MM.1S (cell line): Measurements from ENCODE around the gene SP140L.

Source experiments
- EZH2 ChIP-seq: fragments of 300-600 bp; sonication (generic); optimal IDR thresholded peaks from 2 replicates; pipeline ENCODE3; 2017; ENCODE audit warnings: low read depth, mild to moderate bottlenecking, antibody characterized with exemption, low read length, mixed read lengths
- TF ChIP-seq, protein P1 (sequence below): fragments of 300-600 bp; sonication (generic); IDR thresholded peaks from 2 replicates; pipeline ENCODE4 v1.5.1; 2016; ENCODE audit warnings: antibody characterized with exemption, low read length, mixed read lengths

- TF ChIP-seq, protein P1, sequence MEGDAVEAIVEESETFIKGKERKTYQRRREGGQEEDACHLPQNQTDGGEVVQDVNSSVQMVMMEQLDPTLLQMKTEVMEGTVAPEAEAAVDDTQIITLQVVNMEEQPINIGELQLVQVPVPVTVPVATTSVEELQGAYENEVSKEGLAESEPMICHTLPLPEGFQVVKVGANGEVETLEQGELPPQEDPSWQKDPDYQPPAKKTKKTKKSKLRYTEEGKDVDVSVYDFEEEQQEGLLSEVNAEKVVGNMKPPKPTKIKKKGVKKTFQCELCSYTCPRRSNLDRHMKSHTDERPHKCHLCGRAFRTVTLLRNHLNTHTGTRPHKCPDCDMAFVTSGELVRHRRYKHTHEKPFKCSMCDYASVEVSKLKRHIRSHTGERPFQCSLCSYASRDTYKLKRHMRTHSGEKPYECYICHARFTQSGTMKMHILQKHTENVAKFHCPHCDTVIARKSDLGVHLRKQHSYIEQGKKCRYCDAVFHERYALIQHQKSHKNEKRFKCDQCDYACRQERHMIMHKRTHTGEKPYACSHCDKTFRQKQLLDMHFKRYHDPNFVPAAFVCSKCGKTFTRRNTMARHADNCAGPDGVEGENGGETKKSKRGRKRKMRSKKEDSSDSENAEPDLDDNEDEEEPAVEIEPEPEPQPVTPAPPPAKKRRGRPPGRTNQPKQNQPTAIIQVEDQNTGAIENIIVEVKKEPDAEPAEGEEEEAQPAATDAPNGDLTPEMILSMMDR, result no peak
- no peak for TF ChIP-seq EZH2
Observed at GRCh38 chr2:230447455-230448451, 120.8 kb downstream of the SP140L start.
